ENCODE results near the gene MAMLD1.

The MAMLD1 gene

GRCh38 chrX:150450519-150451177 lies 87.5 kb downstream of the MAMLD1 start:
- Histone ChIP-seq H3K27ac (replicated peaks) (no peak overlapping the region), H3K4me3 (replicated peaks; ENCODE audit: insufficient read depth, low read length) (no peak overlapping the region), H3K27me3 (ENCODE audit: insufficient read depth, poor library complexity, severe bottlenecking) (no peaks in the 10 kb centered on the region)
- TF ChIP-seq, protein P1, sequence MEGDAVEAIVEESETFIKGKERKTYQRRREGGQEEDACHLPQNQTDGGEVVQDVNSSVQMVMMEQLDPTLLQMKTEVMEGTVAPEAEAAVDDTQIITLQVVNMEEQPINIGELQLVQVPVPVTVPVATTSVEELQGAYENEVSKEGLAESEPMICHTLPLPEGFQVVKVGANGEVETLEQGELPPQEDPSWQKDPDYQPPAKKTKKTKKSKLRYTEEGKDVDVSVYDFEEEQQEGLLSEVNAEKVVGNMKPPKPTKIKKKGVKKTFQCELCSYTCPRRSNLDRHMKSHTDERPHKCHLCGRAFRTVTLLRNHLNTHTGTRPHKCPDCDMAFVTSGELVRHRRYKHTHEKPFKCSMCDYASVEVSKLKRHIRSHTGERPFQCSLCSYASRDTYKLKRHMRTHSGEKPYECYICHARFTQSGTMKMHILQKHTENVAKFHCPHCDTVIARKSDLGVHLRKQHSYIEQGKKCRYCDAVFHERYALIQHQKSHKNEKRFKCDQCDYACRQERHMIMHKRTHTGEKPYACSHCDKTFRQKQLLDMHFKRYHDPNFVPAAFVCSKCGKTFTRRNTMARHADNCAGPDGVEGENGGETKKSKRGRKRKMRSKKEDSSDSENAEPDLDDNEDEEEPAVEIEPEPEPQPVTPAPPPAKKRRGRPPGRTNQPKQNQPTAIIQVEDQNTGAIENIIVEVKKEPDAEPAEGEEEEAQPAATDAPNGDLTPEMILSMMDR (IDR thresholded peaks at IDR 0.05; ENCODE audit: insufficient read depth, low read length): no peak
- no peak for TF ChIP-seq GABPA (IDR thresholded peaks at IDR 0.05; ENCODE audit: low read depth)
- TF ChIP-seq POLR2AphosphoS5 (IDR thresholded peaks at IDR 0.05; ENCODE audit: low read depth): no peak
- no peak for TF ChIP-seq REST (IDR thresholded peaks at IDR 0.05; ENCODE audit: insufficient replicate concordance, low read depth)
- TF ChIP-seq SPI1 (IDR thresholded peaks at IDR 0.05; ENCODE audit: borderline replicate concordance, low read depth): no peak
- DNase-seq (ENCODE audit: low read depth in 1 of 2, low spot score in 1 of 2): no peak

GRCh38 chrX:150451953-150452352 lies 88.8 kb downstream of the MAMLD1 start:
- TF ChIP-seq, protein P1 (IDR thresholded peaks at IDR 0.05; ENCODE audit: insufficient read depth, low read length): no peak
- TF ChIP-seq POLR2AphosphoS5 (IDR thresholded peaks at IDR 0.05; ENCODE audit: low read depth) (no peak), REST (IDR thresholded peaks at IDR 0.05; ENCODE audit: insufficient replicate concordance, low read depth) (no peak), GABPA (IDR thresholded peaks at IDR 0.05; ENCODE audit: low read depth) (no peak), SPI1 (IDR thresholded peaks at IDR 0.05; ENCODE audit: borderline replicate concordance, low read depth) (no peak)
- Histone ChIP-seq H3K4me3 (replicated peaks; ENCODE audit: insufficient read depth, low read length) (no peak overlapping the region), H3K27me3 (ENCODE audit: insufficient read depth, poor library complexity, severe bottlenecking) (no peaks in the 10 kb centered on the region), H3K27ac (replicated peaks) (no peak overlapping the region)
- no peak for DNase-seq (ENCODE audit: low read depth in 1 of 2, low spot score in 1 of 2)

DNA sequence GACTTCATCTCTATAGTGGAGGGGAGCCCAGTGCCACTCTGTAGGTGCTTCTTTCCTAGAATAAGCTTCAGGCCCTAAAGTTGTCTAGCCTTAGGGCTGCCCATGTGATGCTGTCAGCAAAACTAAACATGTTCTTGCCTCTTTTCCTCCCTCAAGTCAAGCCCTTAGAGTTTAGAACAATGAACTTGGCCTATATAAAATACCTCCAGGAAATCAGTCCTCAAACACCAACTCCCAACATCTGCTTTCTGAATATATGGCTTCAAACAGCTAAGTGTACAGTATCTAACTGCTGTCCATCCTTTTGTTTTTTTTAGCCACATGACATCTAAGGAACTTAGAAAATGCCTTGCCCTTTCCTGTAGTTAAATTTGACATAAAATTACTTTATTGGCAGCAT lies 91.0 kb downstream of the MAMLD1 start:
- no peak overlapping the region for H3K27ac ChIP-seq (replicated peaks)
- no peak overlapping the region for H3K4me3 ChIP-seq (replicated peaks; ENCODE audit: insufficient read depth, low read length)
- TF ChIP-seq REST (IDR thresholded peaks at IDR 0.05; ENCODE audit: insufficient replicate concordance, low read depth) (no peak), GABPA (IDR thresholded peaks at IDR 0.05; ENCODE audit: low read depth) (no peak), POLR2AphosphoS5 (IDR thresholded peaks at IDR 0.05; ENCODE audit: low read depth) (no peak), SPI1 (IDR thresholded peaks at IDR 0.05; ENCODE audit: borderline replicate concordance, low read depth) (no peak)
- TF ChIP-seq, protein P1 (IDR thresholded peaks at IDR 0.05; ENCODE audit: insufficient read depth, low read length): no peak
- no peak for DNase-seq (ENCODE audit: low read depth in 1 of 2, low spot score in 1 of 2)
- no peaks in the 10 kb centered on the region for H3K27me3 ChIP-seq (ENCODE audit: insufficient read depth, poor library complexity, severe bottlenecking)
